B cell (primary cell): ENCODE results near the gene RNF26. TPM values are rescaled to one million over a fixed set of nuclear protein-coding genes. Genes with fewer than 3 reads are reported as not detected.

Source experiments
- ATAC-seq: fragments of 200-7000 bp; cut with Tn5 transposase; one replicate; pipeline ENCODE4 v1.10.0; 2021; ENCODE audit warnings: low read depth, mild to moderate bottlenecking, moderate number of reproducible peaks, moderate library complexity
- CTCF ChIA-PET: fragments of 350-600 bp; sonication (Branson Sonifier 250); formaldehyde crosslinking; loops from one replicate; lab custom pipeline; 2021; ENCODE audit warnings: antibody characterized with exemption, inconsistent platforms; lab: Charles Lee
- POLR2A ChIA-PET: fragments of 350-600 bp; sonication (Branson Sonifier 250); formaldehyde crosslinking; loops from one replicate; lab custom pipeline; 2021; ENCODE audit warnings: antibody characterized with exemption; lab: Charles Lee
- DNase-seq: peaks from one replicate; pipeline ENCODE4 v3.0.0; 2013
- H2AFZ ChIP-seq: 2 replicates; pipeline ENCODE4 v1.6.1; 2012; ENCODE audit warnings: mild to moderate bottlenecking, low read depth, low read length; ENCODE audit not compliant: insufficient read depth, poor library complexity, severe bottlenecking
- H3K27ac ChIP-seq, 2 donors: 1 replicate in 1 of 2; 2 replicates in 1 of 2; pipeline ENCODE4 v1.5.1; 2012 to 2013; ENCODE audit warnings: low read length in 2 of 2, mild to moderate bottlenecking in 2 of 2, moderate library complexity in 1 of 2
- H3K27me3 ChIP-seq, 4 experiments: fragments of 200-600 bp in 1 of 4; sonication (generic) in 1 of 4; replicated peaks in 1 of 4; 1 replicate in 2 of 4; 2 replicates in 2 of 4; pipeline versions ENCODE4 v1.6.1 to v1.7.0; 2013 to 2016; ENCODE audit warnings: low read length in 3 of 4, mild to moderate bottlenecking in 2 of 4, mixed read lengths in 1 of 4, moderate library complexity in 1 of 4; ENCODE audit not compliant: insufficient read depth in 4 of 4, control insufficient read depth in 3 of 4; ENCODE audit errors: control extremely low read depth in 1 of 4
- H3K36me3 ChIP-seq, 2 experiments: replicated peaks in 1 of 2; 1 replicate in 1 of 2; 2 replicates in 1 of 2; pipeline versions ENCODE4 v1.6.1 to v1.7.1; 2013; ENCODE audit warnings: low read length in 1 of 2; ENCODE audit not compliant: insufficient read depth in 2 of 2, control insufficient read depth in 1 of 2; ENCODE audit errors: control extremely low read depth in 1 of 2, extremely low read depth in 1 of 2
- H3K4me1 ChIP-seq, 2 donors: fragments of 200-600 bp in 1 of 2; sonication (generic) in 1 of 2; 1 replicate in 1 of 2; 2 replicates in 1 of 2; pipeline versions ENCODE4 v1.5.1 to v1.6.1; 2013 to 2017; ENCODE audit warnings: low read length in 2 of 2; ENCODE audit not compliant: control insufficient read depth in 2 of 2, insufficient read depth in 2 of 2
- H3K4me2 ChIP-seq: replicated peaks from 2 replicates; pipeline ENCODE3; 2012; ENCODE audit warnings: mild to moderate bottlenecking, low read depth, low read length; ENCODE audit not compliant: poor library complexity, severe bottlenecking
- H3K4me3 ChIP-seq, 5 experiments: fragments of 200-600 bp in 1 of 5; sonication (generic) in 1 of 5; 1 replicate in 3 of 5; 2 replicates in 2 of 5; pipeline versions ENCODE4 v1.5.1 to v1.7.0; 2011 to 2016; ENCODE audit warnings: low read length in 4 of 5, mild to moderate bottlenecking in 4 of 5, low read depth in 2 of 5, control low read depth in 1 of 5, moderate library complexity in 1 of 5; ENCODE audit not compliant: insufficient read depth in 1 of 5; ENCODE audit errors: control extremely low read depth in 1 of 5, extremely low read depth in 1 of 5
- H3K79me2 ChIP-seq: fragments of 200-600 bp; sonication (generic); one replicate; pipeline ENCODE4 v1.6.0; 2016; ENCODE audit warnings: low read length; ENCODE audit not compliant: control insufficient read depth, insufficient read depth
- H3K9ac ChIP-seq: fragments of 200-600 bp; sonication (generic); 2 replicates; pipeline ENCODE4 v1.6.1; 2017; ENCODE audit warnings: mild to moderate bottlenecking, low read length, moderate library complexity
- H3K9me3 ChIP-seq, 3 donors: one replicate each; pipeline versions ENCODE4 v1.6.1 to v1.7.1; 2013; ENCODE audit warnings: low read length in 2 of 3; ENCODE audit not compliant: control insufficient read depth in 2 of 3, insufficient read depth in 1 of 3; ENCODE audit errors: control extremely low read depth in 1 of 3
- H4K20me1 ChIP-seq: 2 replicates; pipeline ENCODE4 v1.6.0; 2012; ENCODE audit warnings: mild to moderate bottlenecking, low read length; ENCODE audit not compliant: insufficient read depth, control insufficient read depth, poor library complexity, severe bottlenecking
- H3K27ac Mint-ChIP-seq: one replicate; pipeline ENCODE4 v1.8.0; 2021; ENCODE audit warnings: mixed read lengths
- H3K27me3 Mint-ChIP-seq: one replicate; pipeline ENCODE4 v1.8.0; 2021; ENCODE audit warnings: mixed read lengths
- H3K4me1 Mint-ChIP-seq: one replicate; pipeline ENCODE4 v1.8.0; 2021; ENCODE audit warnings: mixed read lengths
- H3K4me3 Mint-ChIP-seq: one replicate; pipeline ENCODE4 v1.8.0; 2021; ENCODE audit warnings: mixed read lengths
- H3K9me3 Mint-ChIP-seq: one replicate; pipeline ENCODE4 v1.8.0; 2022; ENCODE audit warnings: mixed read lengths; ENCODE audit not compliant: insufficient read depth
- CTCF ChIP-seq: fragments of 200-600 bp; IDR thresholded peaks from one replicate; pipeline ENCODE4 v1.8.0; 2022; ENCODE audit warnings: antibody characterized with exemption, mild to moderate bottlenecking
- EZH2 ChIP-seq: IDR thresholded peaks from 2 replicates; pipeline ENCODE4 v1.6.1; 2012; ENCODE audit warnings: borderline replicate concordance, low read depth, mild to moderate bottlenecking, moderate library complexity, low read length; ENCODE audit not compliant: insufficient read depth, poor library complexity, severe bottlenecking
- WGBS: methylation state at CpG from one replicate; pipeline ENCODE4 v1.1.5; 2013; ENCODE audit warnings: missing lambda C conversion rate; ENCODE audit not compliant: insufficient coverage; 5-methylcytosine and 5-hydroxymethylcytosine counted together
- intact Hi-C: fragments of 100-400 bp; cut with micrococcal nuclease; formaldehyde crosslinking; loops from one replicate; pipeline ENCODE4 v1.10.0; 2022
- polyA plus RNA-seq: library from polyadenylated mRNA; depleted of rRNA; stranded (reverse); fragments of >200 nt; gene quantifications from 2 replicates; pipeline ENCODE4 v1.2.3, GENCODE V29; 2012
- total RNA-seq, 2 donors: library from RNA; stranded (reverse); fragments of 120-200 nt in 1 of 2; gene quantifications; 1 replicate in 1 of 2; 2 replicates in 1 of 2; pipeline versions ENCODE4 v1.2.3 to v1.2.4, GENCODE V29; 2013 to 2022

The RNF26 gene
- total and polyA plus RNA-seq, 2 donors (not counting 1 experiment from before 2014, with no cell fraction given), result 15.5 to 21.8 TPM

GRCh38 chr11:119377112-119377901 lies 43.0 kb downstream of the RNF26 start:
- Histone ChIP-seq H3K36me3 (no peaks in the 10 kb centered on the region), H3K4me3 (no peak overlapping the region), H3K27me3 (peaks cover 0 to 13% (median 5%) of the 10 kb centered on the region in 4 experiments), H3K27ac (no peak overlapping the region), H3K9me3 (peaks cover 0 to under 1% (median 0%) of the 10 kb centered on the region in 3 donors), H3K79me2 (no peaks in the 10 kb centered on the region), H3K4me2 (no peak overlapping the region), H3K9ac (no peak overlapping the region), H3K4me1 (peaks cover 12 to 15% of the 10 kb centered on the region in 2 donors), H4K20me1 (no peaks in the 10 kb centered on the region), H2AFZ (no peak overlapping the region)
- H3K4me3 Mint-ChIP-seq, result no peak overlapping the region
- TF ChIP-seq CTCF (no peak), EZH2 (no peak)
- H3K9me3 Mint-ChIP-seq, result no peaks in the 10 kb centered on the region
- POLR2A ChIA-PET, result no interaction called here
- peaks cover 6% of the 10 kb centered on the region for H3K4me1 Mint-ChIP-seq
- no peak for ATAC-seq
- peaks cover 5% of the 10 kb centered on the region for H3K27me3 Mint-ChIP-seq
- DNase-seq, result no peak
- H3K27ac Mint-ChIP-seq, result no peak overlapping the region
- intact Hi-C loops, result no loop called here
- CTCF ChIA-PET, result interaction anchor here (0.8 to 6.5 kb wide), 6 partner anchors 8 to 21 kb away, joined by 3 to 61 read pairs (median 4); no protein-coding TSS in a partner anchor
- WGBS, result 75% methylated on average over 8 of the region's 12 CpGs
